GM18873 (cell line): ENCODE measurements around the gene ZBTB18.
"Not testable (repeated sequence)": the region's sequence is repeated elsewhere in the genome, so short reads cannot be mapped to it uniquely, and the experiment has no call there.

Experiments
- ATAC-seq: cut with Tn5 transposase; IDR thresholded peaks from one replicate; pipeline ENCODE4 v1.9.1; 2021; ENCODE audit warnings: mild to moderate bottlenecking, moderate library complexity, moderate number of reproducible peaks; ENCODE audit not compliant: unreplicated experiment, low FRiP score

ZBTB18 gene

DNA sequence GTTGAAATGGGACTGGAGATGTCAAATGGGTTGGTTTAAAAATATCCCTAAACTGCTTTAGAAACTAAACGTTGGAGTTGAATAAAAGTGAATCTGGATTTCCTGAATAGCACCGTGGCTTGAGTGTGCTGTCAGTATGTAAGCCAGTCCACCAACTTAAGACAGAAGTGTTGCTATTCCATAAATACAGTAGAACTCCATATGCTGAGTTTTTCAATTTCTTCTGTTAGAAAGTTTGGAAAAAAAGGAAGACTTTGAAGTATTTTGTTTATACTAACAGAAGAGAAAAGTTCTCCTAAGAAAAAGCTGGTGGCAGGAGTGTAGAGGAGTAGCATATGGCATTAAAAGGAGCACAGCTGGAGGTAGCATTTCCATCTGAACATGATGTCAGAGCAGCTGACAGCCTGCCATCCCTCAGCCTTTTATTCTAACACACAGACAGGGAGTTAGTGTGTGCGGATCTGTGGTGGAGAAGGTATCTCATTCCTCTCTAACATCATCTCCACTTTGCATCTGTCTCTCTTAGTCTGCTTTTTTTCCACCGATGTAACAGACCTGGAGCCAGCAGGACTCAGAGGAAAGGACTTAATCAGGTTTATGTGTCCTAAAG is at the start of gene ZBTB18:
Gene ZBTB18, plus strand, starts transcription at position 449 of the 610 bp plus-strand sequence. Its CDS starts 149 bp downstream, at position 598.
- ATAC-seq = no peak

DNA sequence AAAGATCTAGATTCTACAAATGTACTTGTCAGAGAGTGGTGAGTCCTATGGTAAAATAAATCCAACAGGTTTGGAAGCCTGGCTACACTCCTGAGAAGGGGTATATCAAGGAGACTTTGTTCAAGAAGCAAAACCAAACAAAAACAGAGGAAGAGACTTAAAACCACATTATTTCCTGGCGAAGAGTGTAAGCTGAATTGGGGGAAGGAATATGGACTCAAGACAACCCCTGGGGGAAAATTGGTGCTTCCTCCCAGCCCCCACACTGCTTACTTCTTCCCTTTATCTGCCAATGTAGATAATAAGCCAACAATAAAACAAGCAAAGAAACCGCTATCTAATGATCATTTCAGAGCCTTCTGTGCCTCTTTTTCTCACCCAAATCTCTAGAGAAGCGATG is 48.4 kb upstream of the ZBTB18 start:
- ATAC-seq = no peak

DNA sequence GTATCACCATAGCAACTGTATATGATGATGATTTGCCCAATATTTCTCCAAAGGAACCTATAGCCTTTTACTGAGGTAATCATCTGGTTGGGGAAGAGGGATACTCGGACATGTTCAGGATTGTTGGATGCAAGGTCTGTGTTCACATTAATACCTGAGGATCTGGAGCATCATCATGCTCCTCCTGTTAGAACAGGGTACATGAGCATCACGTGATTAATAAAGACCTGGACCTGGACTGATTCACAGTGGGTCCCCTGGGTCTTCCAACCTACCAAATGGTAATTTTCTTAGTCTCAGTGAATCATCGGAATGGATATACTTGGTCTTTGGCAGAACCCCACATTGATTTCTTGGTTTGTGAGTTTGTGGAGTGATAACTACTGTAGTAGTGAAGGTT is 45.6 kb upstream of the ZBTB18 start:
- ATAC-seq = no peak

DNA sequence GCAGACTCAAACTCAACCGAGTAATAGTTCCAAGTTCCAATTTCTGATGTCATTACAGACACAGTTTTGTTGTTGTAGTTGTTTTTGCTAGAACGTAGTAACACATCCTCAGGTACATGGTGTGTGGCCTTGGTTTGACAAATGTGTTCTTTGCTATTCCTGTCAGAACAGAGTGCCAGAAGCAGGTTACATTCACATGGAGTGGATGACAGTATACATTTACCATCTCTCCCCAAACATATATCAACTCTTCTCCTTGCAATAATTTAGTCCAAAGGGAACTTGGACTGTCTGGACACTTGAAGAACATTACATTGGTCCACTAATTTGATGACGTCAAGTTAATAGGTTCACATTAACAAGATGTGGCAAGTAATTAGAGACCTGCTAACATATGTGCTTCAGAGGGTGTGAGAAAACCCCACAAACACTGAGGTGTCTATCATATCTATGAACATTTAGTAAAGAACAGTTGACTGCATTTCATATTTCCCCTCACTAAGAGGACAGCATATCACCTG is 44.6 kb upstream of the ZBTB18 start:
- no peak for ATAC-seq

DNA sequence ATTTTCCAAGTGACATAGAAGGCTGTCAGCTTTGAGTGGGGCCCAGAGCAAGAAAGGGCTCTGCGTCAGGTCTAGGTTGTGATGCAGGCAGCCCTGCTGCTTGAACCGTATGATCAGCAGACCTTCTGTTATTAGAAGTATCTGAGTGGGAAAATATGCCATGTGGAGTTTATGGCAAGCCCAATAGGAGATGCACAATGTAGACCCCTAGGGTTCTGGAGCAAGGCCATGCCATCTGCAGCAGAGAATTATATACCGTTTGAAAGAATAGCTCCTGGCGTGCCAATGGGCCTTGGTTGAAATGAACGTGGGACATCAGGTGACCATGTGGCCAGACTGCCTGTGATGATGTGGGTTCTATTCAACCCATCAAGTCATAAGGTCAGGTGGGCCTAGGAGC is 44.1 kb upstream of the ZBTB18 start:
- ATAC-seq = no peak

DNA sequence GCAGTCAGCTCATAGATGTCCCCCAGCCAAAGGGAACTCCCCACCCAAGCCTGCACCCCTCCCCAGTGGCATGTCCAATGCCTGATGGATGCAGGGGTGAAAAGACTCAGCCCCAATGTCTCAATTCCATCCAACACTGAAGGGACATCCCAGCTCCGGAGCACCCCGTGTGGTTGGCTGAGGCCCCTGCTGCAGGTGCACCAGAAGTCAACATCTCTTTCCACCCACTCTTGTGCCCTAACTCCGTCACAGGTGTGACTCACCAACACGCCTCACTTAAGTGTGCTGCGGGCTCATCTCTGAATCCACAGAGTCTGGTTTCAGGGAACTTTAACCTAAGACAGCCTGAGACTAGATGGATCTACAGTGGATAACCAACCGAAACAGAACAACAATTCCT is 40.9 kb upstream of the ZBTB18 start:
- ATAC-seq = no peak

DNA sequence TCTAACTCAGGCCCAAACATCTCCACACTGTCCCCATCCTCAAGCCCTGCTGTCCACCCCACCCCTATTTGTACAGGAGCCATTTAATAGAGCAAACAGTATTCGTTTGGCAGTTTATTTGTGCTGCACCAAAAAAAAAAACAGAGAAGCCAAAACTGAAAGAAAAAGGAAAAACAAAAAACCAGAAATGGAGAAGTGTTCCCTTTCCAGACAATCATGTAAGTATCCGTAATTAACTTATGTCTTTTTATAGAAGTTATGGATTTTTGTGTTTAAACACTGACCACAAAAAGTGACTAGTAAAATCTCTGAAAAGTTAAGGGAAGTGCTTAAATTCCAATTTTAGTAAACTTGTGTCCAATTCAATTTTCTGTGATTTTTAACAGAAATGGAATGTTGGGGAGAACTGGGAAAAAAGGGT is 40.4 kb upstream of the ZBTB18 start:
- no peak for ATAC-seq

DNA sequence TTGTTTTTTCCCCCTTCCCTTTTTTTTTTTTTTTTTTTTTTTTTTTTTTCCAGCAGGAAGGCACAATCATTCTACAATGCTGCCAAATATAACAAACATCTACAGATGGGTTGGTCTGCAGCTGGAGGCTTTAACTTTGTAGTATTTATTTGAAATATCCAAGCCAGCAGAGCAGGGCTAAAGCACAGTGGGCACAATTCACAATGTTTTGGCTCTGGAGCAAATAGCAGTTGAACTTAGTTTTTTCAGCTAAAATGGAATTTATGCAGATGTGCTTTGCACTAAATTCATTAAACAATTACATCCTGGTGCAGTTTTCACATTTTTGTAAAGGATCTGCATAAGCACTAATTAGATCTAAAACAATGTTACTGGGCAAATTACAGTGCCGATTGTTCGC is 39.8 kb upstream of the ZBTB18 start:
- ATAC-seq = no peak

DNA sequence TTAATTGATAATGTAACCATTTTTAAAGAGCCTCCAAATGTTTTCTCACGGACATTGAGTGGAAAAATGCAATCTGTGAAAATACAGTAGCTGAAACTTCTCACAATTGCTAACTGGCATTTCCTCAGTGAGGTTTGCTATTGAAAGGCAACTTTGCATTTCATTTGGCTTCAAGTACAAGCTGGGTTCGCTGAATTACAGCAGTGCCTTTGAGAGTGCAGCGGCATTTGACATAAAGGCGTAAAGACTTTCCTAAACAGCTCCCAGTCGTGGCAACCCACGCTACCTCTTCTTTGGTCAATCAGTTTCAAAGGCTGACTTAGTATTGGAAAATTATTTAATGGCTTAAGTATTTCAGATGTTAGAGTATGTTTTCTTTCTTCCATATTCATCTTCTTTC is 39.3 kb upstream of the ZBTB18 start:
- no peak for ATAC-seq

DNA sequence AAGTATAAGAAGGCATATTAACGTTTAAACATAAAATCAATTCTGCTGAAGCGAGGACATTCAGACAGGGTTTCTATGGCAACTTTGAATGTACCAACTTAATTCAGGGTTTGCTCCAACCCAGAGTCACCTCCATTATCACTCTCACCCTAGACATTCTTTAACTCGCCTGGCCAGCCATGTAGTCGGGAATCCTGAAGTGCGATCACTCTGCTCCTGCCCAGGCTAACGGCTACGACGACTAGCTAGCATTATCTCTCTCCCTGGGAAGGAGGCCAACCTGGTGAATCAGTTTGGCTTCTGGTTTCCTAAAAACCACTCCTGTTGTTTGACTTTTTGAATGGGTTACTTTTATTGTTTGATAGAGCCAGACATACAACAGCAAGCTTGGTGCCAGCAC is 38.9 kb upstream of the ZBTB18 start:
- no peak for ATAC-seq

DNA sequence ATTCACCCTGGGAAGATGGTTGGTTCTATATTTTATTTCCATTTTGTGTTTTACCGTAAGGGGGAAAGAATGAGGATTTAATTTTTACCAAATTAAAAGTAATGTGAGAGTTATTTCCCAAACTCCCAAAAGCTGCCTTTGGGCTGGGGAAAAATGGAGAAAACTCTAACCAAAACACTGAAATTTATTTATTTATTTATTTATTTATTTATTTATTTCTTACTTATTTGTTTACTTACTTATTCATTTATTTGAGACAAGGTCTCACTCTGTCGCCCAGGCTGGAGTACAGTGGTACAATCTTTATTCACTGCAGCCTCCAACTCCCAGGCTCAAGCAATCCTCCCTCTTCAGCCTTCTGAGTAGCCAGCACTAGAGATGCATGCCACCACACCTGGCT is 38.0 kb upstream of the ZBTB18 start:
- ATAC-seq = no peak

DNA sequence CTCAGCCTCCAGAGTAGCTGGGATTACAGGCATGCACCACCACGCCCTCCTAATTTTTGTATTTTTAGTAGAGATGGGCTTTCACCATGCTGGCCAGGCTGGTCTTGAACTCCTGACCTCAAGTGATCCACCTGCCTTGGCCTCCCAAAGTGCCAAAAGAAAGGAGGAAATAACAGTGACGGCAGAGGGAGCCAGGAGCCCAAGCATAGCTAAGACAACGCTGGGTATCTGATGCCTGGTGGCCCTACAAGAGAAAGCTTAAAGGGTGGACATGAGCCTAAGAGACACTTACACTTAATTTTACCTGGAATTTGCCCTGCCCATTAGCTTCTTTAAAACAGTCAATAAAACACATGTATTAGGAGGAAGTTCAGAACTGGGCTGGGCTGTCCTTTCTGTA is 36.2 kb upstream of the ZBTB18 start:
- not testable (repeated sequence) for ATAC-seq

DNA sequence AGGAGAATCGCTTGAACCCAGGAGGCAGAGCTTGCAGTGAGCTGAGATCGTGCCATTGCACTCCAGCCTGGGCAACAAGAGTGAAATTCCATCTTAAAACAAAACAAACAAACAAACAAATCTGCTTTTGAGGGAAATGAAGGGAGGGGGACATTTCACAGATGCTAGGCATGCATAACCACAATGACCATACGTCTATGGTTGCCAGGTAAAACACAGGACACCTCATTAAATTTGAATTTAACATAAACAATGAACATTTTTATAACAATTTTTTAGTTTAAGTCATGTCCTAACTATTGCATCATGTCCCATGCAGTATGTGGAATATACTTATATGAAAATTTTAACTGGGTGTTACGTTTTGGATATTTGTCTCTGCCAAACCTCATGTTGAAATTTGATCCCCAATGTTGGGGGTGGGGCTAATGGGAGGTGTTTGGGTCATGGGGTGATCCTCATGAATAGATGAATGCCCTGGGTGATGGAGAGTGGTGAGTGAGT is 31.0 kb upstream of the ZBTB18 start:
- no peak for ATAC-seq

DNA sequence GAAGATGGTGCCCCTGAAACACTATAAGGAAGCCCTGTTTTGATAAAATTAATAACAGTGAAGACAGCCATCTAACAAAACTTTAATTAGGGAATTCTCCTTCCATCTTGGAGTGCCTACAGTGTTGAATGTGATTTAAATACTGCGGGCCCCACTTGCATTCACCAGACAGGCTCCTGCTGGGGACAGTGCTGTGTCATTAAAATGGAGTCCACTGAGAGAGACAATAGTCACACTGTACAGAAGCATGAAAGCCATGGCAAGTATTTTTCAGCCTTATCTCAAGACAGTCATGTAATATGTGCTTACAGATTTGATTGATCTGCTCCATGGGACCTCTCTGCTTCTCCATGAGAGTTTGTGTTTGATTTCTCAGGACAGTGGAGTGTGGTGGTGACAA is 29.7 kb upstream of the ZBTB18 start:
- ATAC-seq = no peak

DNA sequence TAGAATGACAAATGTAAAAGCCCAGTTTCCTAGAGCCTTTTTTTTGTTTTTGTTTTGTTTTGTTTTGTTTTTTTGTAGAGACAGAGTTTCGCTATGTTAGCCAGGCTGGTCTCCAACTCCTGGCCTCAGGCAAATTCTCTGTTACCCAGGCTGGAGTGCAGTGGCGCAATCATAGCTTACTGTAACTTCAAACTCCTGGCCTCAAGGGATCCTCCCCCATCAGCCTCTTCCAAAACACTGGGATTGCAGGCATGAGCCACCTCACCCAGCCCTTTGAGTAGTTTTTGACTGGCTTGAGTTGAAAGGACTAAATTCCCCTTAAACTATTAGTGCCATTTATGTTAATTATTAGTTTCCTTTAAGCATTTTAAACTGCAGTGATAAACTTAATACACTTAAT is 28.8 kb upstream of the ZBTB18 start:
- ATAC-seq = no peak

DNA sequence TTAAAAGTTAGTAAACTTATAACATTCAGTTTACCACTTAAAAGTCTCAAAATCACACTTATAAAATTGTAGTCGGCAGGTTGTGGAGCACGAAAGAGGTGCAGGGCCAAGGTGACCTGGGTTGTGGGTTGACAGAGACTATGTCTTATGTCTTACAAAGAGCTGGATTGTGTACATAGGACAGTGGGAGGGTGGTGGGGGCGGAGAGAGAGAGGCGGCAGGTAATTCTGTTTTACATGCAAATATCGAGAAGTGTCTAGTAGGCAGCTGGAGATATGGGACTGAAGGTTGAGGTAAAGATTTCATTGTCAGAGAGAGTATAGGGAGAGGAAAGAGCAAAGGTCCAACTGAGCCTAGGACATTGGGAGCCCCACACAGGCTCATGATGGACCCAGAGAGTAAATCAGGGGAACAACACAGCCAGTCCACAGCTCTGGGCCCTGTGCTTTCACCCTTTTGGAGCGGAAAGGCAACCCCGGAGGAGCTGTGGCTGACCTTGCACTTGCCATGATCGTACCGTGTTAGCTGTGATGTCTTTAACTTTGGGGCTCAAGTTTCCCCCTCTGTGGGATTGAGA is 28.1 kb upstream of the ZBTB18 start:
- no peak for ATAC-seq

DNA sequence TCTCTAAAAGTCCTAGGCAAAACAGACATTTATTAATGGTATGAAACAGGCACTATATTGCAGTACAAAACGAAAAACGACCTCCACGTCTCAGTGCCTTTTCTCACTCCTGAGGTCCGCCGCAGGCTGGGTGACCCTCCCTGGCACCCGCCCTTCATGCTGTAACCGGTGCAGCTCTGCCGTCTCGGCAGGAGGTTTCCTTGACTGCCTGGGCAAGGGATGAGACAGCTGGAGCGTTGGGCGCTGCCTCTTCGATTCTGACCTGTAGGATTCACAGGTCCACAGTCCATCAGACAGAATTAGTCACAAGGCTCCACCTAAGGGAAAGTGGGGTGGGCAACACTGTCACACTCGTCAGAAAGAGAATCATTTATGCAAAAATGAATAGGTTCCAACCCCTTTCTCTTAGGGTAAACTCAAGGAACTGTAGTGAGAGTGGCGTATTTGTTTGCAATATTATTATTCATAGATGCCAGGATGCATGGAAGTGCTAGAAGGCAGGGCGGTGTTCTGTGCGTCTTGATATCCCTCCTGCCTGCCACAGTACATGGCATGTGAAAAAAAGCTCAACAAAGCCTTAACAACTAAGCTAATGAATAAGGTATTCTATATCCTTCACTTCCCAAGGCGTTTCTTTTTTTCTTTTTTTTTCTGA is 23.5 kb upstream of the ZBTB18 start:
- no peak for ATAC-seq

DNA sequence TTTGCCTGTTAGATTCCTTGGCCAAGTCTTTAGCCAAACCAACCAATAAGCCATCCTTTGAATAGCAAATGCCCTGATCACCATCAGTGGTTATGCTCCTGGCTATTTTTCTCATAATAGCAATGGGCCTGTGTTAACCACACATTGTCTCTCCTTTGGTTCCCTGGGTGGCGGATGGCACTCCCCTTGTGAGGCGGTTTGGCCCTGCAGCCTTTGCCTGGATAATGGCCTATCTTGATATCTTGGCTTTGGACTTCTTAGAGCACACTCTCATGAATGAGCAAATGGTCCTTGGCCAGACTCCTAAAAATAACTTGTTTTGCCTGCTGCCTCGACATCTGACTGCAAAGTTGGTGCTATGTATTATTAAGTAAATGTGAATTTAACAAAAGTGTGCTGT is 22.4 kb upstream of the ZBTB18 start:
- ATAC-seq = no peak

DNA sequence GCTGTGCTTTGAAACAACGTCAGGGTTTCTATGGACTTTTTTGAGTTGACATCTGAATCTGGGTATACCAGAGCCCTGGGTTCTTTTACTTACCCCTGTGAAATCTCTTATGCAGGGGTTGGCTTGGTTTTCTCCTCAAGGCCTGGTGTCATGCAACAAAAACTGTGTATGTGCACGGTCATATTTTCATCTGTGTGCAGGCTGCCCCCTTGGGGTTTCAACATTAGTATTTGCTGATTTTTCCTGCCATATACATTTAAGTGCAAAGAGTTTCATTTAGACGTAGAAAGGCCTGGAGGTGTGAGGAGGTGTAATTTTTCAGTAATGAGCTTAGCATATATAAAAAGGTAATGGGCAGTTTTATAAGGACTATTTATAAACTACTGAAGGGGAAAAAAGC is 22.0 kb upstream of the ZBTB18 start:
- no peak for ATAC-seq

DNA sequence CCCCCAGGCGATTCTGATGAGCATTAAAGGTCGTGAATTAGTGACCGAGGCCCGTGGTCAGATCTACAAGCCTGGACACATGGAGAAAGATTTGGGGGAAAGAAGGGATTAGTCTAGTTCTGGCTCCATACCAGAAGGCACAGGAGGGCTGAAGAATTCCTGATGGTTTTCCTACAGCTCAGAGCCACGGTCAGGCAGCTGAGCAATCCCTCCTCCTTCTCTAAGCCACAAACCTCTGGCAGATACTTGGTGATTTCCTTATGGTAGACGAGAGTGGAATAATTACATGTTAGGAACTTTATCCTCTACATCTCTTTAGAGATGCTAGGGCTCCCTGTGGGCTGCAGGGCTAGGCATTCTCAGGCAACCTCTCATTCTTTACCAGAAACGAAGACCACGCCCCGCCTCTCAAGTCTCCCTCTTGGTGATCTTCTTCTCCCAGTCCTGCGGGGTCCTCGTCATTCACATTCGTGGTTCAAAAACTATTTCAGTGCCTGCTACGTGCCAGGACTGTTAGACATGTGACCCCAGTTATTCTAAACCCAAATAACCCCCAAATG is 20.5 kb upstream of the ZBTB18 start:
- no peak for ATAC-seq

DNA sequence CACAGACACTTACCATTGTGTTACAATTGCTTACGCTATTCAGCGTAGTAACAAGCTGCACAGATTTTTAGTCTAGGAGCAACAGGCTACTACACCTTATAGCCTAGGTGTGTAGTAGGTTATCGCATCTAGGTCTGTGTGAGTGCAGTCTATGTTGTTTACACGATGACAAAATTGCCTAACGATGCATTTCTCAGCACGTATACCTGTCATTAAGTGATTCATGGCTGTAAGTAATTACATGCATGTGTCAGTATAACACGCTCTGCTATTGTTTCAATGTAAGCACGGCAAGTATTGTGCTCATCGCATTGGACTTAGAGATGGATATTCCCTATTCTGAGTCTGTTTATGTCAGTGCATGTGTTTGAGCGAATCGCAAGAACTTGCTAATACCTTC is 15.7 kb upstream of the ZBTB18 start:
- ATAC-seq = no peak
